HepG2 (cell line): ENCODE data around the gene DHX57. TPM values are rescaled to one million over a fixed set of nuclear protein-coding genes. Genes with fewer than 3 reads are reported as not detected.

Source experiments
- ATF1 ChIP-seq: IDR thresholded peaks from 2 replicates; pipeline ENCODE4 v1.6.1; 2016; ENCODE audit warnings: mild to moderate bottlenecking, control low read depth
- CCDC6 ChIP-seq: sonication (generic); formaldehyde crosslinking; IDR thresholded peaks from 2 replicates; pipeline ENCODE4 v1.8.1; 2022; ENCODE audit warnings: mild to moderate bottlenecking, missing genetic modification reagents, moderate library complexity
- ELF3 ChIP-seq: IDR thresholded peaks from 2 replicates; pipeline ENCODE4 v1.6.1; 2016; ENCODE audit warnings: missing genetic modification reagents, missing compliant biosample characterization
- FOXA1 ChIP-seq, 2 experiments: fragments of 450-650 bp in 1 of 2; sonication (generic) in 1 of 2; formaldehyde crosslinking in 1 of 2; IDR thresholded peaks; 2 replicates each; pipeline versions ENCODE4 v1.4.0 to v1.6.1; 2016 to 2020; ENCODE audit warnings: missing genetic modification reagents in 1 of 2
- GPN1 ChIP-seq: sonication (generic); formaldehyde crosslinking; IDR thresholded peaks from 2 replicates; pipeline ENCODE4 v1.5.1; 2020; ENCODE audit warnings: missing genetic modification reagents, borderline replicate concordance
- KDM3A ChIP-seq: IDR thresholded peaks from 2 replicates; pipeline ENCODE4 v1.6.1; 2018; ENCODE audit warnings: low read depth, missing compliant biosample characterization
- MIER2 ChIP-seq: IDR thresholded peaks from 2 replicates; pipeline ENCODE4 v1.6.1; 2016; ENCODE audit warnings: missing biosample characterization, missing genetic modification reagents
- NFE2L1 ChIP-seq: sonication (generic); formaldehyde crosslinking; IDR thresholded peaks from 2 replicates; pipeline ENCODE4 v1.4.0; 2020; ENCODE audit warnings: missing genetic modification reagents, mild to moderate bottlenecking, borderline replicate concordance
- NONO ChIP-seq, 2 experiments: fragments of 450-650 bp in 1 of 2; sonication (generic) in 1 of 2; formaldehyde crosslinking in 1 of 2; IDR thresholded peaks in 1 of 2; conservative IDR thresholded peaks in 1 of 2; 2 replicates each; pipeline versions ENCODE4 v1.6.1 to v1.8.0; 2017 to 2022; ENCODE audit warnings: mild to moderate bottlenecking in 1 of 2, missing genetic modification reagents in 1 of 2, moderate library complexity in 1 of 2
- PBX3 ChIP-seq: sonication (generic); formaldehyde crosslinking; IDR thresholded peaks from 2 replicates; pipeline ENCODE4 v1.8.1; 2023; ENCODE audit warnings: missing genetic modification reagents, inconsistent platforms, borderline replicate concordance
- PLRG1 ChIP-seq: fragments of 450-650 bp; conservative IDR thresholded peaks from 2 replicates; pipeline ENCODE4 v1.6.1; 2016
- POLR2A ChIP-seq, 2 experiments: IDR thresholded peaks; 2 replicates each; pipeline ENCODE4 v1.6.1; 2011; ENCODE audit warnings: low read depth in 2 of 2, low read length in 2 of 2, mild to moderate bottlenecking in 1 of 2, moderate library complexity in 1 of 2; ENCODE audit not compliant: insufficient read depth in 1 of 2
- SETDB1 ChIP-seq: sonication (generic); formaldehyde crosslinking; IDR thresholded peaks from 2 replicates; pipeline ENCODE4 v1.5.1; 2020; ENCODE audit warnings: missing genetic modification reagents, mild to moderate bottlenecking, borderline replicate concordance
- SOX6 ChIP-seq, 2 experiments: fragments of 450-650 bp in 1 of 2; sonication (generic) in 1 of 2; formaldehyde crosslinking in 1 of 2; IDR thresholded peaks; 2 replicates each; pipeline versions ENCODE4 v1.4.0 to v1.6.1; 2017 to 2020; ENCODE audit warnings: antibody characterized with exemption in 1 of 2, mild to moderate bottlenecking in 1 of 2, missing genetic modification reagents in 1 of 2
- SP2 ChIP-seq: sonication (generic); formaldehyde crosslinking; IDR thresholded peaks from 2 replicates; pipeline ENCODE4 v1.5.1; 2020; ENCODE audit warnings: mild to moderate bottlenecking, missing genetic modification reagents
- STAT6 ChIP-seq: sonication (generic); formaldehyde crosslinking; IDR thresholded peaks from 2 replicates; pipeline ENCODE4 v1.4.0; 2020; ENCODE audit warnings: missing genetic modification reagents, mild to moderate bottlenecking, borderline replicate concordance
- TCF12 ChIP-seq, 2 experiments: fragments of 450-650 bp in 1 of 2; sonication (generic) in 1 of 2; formaldehyde crosslinking in 1 of 2; IDR thresholded peaks; 2 replicates each; pipeline versions ENCODE4 v1.6.1 to v1.8.0; 2017 to 2022; ENCODE audit warnings: antibody characterized with exemption in 1 of 2, mild to moderate bottlenecking in 1 of 2, missing genetic modification reagents in 1 of 2, moderate library complexity in 1 of 2
- TCF7L2 ChIP-seq: IDR thresholded peaks from 2 replicates; pipeline ENCODE4 v1.6.1; 2011; ENCODE audit warnings: mild to moderate bottlenecking, low read depth, low read length, moderate library complexity
- THAP11 ChIP-seq: IDR thresholded peaks from 2 replicates; pipeline ENCODE4 v1.6.1; 2016; ENCODE audit warnings: missing biosample characterization, missing genetic modification reagents
- THAP8 ChIP-seq: sonication (generic); formaldehyde crosslinking; IDR thresholded peaks from 2 replicates; pipeline ENCODE4 v1.5.1; 2020; ENCODE audit warnings: missing genetic modification reagents, mild to moderate bottlenecking, borderline replicate concordance
- WIZ ChIP-seq: sonication (generic); formaldehyde crosslinking; IDR thresholded peaks from 2 replicates; pipeline ENCODE4 v1.5.1; 2020; ENCODE audit warnings: mild to moderate bottlenecking, missing genetic modification reagents
- ZNF205 ChIP-seq: IDR thresholded peaks from 2 replicates; pipeline ENCODE4 v1.6.1; 2018; ENCODE audit warnings: missing biosample characterization, missing genetic modification reagents
- ZNF577 ChIP-seq: sonication (generic); formaldehyde crosslinking; IDR thresholded peaks from 2 replicates; pipeline ENCODE4 v1.4.0; 2020; ENCODE audit warnings: mild to moderate bottlenecking, low read depth, missing genetic modification reagents, borderline replicate concordance
- ZNF644 ChIP-seq: IDR thresholded peaks from 2 replicates; pipeline ENCODE4 v1.6.1; 2016; ENCODE audit warnings: low read depth
- ZNF816 ChIP-seq: sonication (generic); formaldehyde crosslinking; IDR thresholded peaks from 2 replicates; pipeline ENCODE4 v1.8.0; 2022; ENCODE audit warnings: missing genetic modification reagents, mild to moderate bottlenecking, borderline replicate concordance
- polyA plus RNA-seq, 8 experiments: library from polyadenylated mRNA; depleted of rRNA in 3 of 8; stranded (reverse) in 7 of 8; unstranded in 1 of 8; fragments of >200 nt; fragmentation: Illumina TruSeq in 4 of 8; extraction: Trizol in 4 of 8; gene quantifications; 2 replicates each; pipeline versions ENCODE4 v1.2.1 to v1.2.3, GENCODE V29; 2011 to 2016; ENCODE audit warnings: low read depth in 4 of 8, missing spikeins in 1 of 8, mixed read lengths in 1 of 8; ENCODE audit not compliant: insufficient read depth in 1 of 8
- total RNA-seq, 5 experiments: library from RNA; depleted of rRNA; stranded (reverse); fragments of >200 nt; fragmentation: Illumina TruSeq; extraction: Trizol; gene quantifications; 2 replicates each; pipeline ENCODE4 v1.2.3, GENCODE V29; 2016; ENCODE audit warnings: low read depth in 1 of 5

The DHX57 gene
- total and polyA plus RNA-seq, 2 of the 13 experiments (the other 11 are each of a cell fraction or from before 2014, with no cell fraction given): 9.2 to 24.2 TPM

GRCh38 chr2:38907743-38908562 lies 32.2 kb upstream of the DHX57 start (continued):
- TF ChIP-seq SOX6 (IDR thresholded peaks at IDR 0.05): no peak
- peak; percentile 96 for TF ChIP-seq SOX6 (CRISPR knock-in tag; IDR thresholded peaks at IDR 0.05)
- TF ChIP-seq KDM3A: no peak
- no peak for TF ChIP-seq SETDB1 (CRISPR knock-in tag)
- 0 out of 2 replicates have a peak, but pooled peaks have one; percentile 21 for TF ChIP-seq MIER2 (CRISPR knock-in tag)
- no peak for TF ChIP-seq CCDC6 (CRISPR knock-in tag)
- no peak for TF ChIP-seq TCF7L2
- TF ChIP-seq PLRG1: no peak
- no peak for TF ChIP-seq TCF12 (IDR thresholded peaks at IDR 0.05)
- TF ChIP-seq TCF12 (CRISPR knock-in tag; IDR thresholded peaks at IDR 0.05): no peak
- no peak for TF ChIP-seq GPN1 (CRISPR knock-in tag)
- TF ChIP-seq WIZ: no peak
- TF ChIP-seq FOXA1 (IDR thresholded peaks at IDR 0.05): no peak
- peak; percentile 53; the same call in 1 of the 2 replicates for TF ChIP-seq FOXA1 (CRISPR knock-in tag; IDR thresholded peaks at IDR 0.05)
- no peak for TF ChIP-seq ZNF577 (CRISPR knock-in tag)
- no peak for TF ChIP-seq PBX3
- TF ChIP-seq STAT6 (CRISPR knock-in tag): no peak
- TF ChIP-seq NFE2L1 (CRISPR knock-in tag): no peak
- no peak for TF ChIP-seq SP2 (CRISPR knock-in tag)
- TF ChIP-seq THAP8: no peak
- TF ChIP-seq ZNF816 (CRISPR knock-in tag): no peak
- no peak for TF ChIP-seq NONO (IDR thresholded peaks at IDR 0.05)
- no peak for TF ChIP-seq NONO (CRISPR knock-in tag; conservative IDR thresholded peaks at IDR 0.05)
- TF ChIP-seq ELF3: 0 out of 2 replicates have a peak, but pooled peaks have one; percentile 18
- TF ChIP-seq POLR2A (IDR thresholded peaks at IDR 0.05; ENCODE audit: insufficient read depth in 1 of 2, low read depth in 2 of 2, low read length in 2 of 2): no peak
- TF ChIP-seq ATF1 (CRISPR knock-in tag): no peak
- 0 out of 2 replicates have a peak, but pooled peaks have one; percentile 46 for TF ChIP-seq ZNF644
- 0 out of 2 replicates have a peak, but pooled peaks have one; percentile 24 for TF ChIP-seq ZNF205 (CRISPR knock-in tag)
- 0 out of 2 replicates have a peak, but pooled peaks have one; percentile 29 for TF ChIP-seq THAP11 (CRISPR knock-in tag)
